HG03342 (cell line): Measurements from ENCODE around the gene AKR1B1.

ENCODE experiments used
- ATAC-seq: cut with Tn5 transposase; IDR thresholded peaks from one replicate; pipeline ENCODE4 v1.9.1; 2021; ENCODE audit warnings: mild to moderate bottlenecking, moderate library complexity; ENCODE audit not compliant: unreplicated experiment

AKR1B1 gene

DNA sequence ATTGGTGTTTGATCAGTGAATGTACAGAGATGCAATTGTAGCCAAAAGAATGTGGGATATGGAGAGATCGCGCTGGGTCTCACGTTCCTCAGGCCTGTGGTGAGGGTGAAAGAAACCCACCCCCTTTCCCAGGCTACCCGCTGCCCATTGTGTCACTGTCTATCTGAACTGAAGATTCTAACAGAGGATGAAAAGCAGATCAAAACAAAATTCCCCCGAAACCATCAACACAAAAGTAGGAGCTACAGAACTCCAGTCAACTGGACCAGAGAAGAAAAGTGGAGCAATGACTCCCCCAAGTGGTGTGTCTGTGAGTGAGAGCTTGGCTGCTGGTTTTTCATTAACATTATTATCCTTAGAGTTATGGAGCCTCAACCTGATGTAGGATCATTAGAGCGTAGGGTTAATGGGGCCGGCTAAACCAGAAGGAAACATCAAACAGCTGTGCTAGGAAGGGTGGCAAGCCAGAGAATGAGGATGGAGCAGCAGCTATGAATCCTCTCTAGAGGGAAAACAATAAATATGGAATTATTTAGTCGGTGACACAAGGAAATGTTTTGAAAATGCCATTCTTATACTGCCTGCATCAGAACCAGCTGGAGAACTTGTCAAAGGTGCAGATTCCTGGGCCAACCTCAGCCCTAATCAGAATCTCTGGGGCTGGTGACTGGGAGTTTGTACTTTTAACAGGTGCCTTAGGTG, 38.3 kb downstream of the AKR1B1 start:
- no peak for ATAC-seq

DNA sequence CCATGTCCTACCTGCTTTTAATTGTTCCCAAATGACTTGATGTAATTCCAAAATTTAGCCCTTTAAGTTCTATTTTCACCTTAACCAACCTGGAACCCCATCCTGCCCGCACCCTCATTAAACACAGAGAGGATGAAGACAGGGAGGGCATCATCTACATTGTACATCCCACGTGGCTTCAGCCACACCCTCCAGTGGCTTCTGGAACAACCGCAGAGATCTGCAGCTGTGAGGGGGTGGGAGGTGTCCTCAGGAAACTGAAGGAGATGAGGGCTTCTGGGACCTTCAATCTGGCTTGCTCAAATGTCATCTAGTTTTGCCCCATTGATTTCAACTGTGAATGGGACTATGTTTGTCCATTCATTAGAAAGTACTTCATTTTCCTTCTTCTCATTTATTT, 39.0 kb downstream of the AKR1B1 start:
- ATAC-seq = no peak

DNA sequence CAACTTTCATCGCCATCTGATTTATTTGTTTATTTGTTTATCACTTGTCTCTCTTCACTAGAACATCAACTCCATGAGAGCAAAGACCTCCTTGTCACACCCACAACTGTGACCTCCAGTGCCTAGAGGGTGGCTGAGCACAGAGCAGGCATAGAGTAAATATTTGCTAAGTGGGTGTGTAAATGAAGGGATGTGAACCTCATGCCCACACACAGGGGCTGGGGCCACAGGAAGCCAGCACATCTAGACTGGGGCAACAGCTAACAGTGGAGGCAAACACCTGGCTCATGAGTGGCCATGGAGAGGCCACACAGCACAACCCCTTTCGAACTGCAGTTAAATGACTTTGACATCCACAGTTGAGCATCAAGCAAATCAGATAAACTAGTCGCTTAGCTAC, 39.8 kb downstream of the AKR1B1 start:
- no peak for ATAC-seq

DNA sequence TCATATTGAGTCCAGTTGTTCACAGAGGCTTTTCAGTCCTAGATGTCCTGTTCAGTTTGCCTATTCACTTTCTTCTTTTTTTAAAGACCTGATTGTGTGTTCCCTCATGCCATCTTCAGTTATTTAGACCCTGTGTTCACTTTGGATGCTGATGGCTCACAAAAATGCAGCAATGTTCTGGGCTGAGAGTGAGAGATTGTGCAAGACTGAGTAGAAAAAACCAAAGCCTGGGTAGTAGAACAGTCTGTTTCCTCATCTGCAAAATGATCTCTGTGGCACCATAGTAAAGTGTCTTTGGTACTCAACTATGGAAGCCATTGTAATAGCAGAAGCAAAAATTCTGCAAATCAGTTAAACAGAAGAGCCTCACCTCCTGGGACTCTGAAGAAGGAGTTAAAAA, 43.2 kb downstream of the AKR1B1 start:
- ATAC-seq = no peak

DNA sequence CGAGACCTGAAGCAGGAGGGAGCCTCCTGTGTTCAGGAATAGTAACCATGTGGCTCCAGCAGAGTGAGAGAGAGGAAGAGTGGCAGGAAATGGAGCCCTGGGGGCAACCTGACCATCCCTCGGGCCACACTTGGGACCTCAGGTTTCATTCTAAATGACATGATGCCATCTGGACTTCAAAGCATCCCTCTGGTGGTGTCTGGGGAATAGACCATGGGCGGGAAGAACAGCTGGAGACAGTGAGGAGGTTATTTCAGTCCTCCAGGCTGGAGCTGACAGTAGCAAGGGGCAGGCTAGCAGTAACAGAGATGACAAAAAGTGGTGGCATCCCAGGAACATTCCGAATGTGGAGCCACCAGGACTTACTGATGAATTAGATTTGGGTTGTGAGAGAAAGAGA, 44.8 kb downstream of the AKR1B1 start:
- ATAC-seq = no peak

DNA sequence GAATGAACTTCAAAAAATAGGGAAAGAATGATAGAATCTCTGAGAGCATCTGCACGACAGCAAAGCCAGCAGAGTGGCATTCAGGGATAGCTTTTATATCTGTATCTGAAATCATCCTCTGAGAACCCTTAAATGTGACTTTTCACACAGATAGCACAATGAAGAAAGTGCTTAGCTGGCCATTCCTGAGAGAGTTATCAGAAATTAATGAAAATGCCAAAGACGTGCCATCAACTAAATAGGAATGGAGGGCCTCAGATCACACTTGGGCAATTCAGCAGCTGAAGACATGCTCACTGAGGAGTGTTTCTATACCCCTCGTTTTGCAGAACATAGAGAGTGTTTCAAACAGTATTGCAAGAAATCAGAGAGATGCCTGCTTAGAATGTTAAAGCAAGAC, 51.6 kb downstream of the AKR1B1 start:
- no peak for ATAC-seq

DNA sequence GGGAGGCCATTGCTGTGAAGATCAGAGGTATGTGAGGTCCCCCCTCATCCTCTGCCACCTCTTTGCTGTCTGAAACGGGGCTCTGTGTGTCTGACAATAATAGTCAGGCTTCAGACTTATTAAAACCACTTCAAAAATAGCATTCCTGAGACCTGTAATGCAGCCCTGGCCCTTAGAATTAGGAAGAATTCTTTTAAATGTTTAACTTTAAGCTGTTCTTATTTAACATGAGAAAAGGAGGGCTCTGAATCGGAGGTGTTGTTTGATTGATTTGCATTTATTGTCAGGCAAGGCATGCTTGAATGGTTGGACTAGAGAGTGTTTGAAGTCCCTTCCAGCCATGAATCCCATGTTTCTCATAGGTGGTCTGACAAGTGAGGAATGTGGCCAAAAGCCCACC, 52.5 kb downstream of the AKR1B1 start:
- ATAC-seq = no peak

DNA sequence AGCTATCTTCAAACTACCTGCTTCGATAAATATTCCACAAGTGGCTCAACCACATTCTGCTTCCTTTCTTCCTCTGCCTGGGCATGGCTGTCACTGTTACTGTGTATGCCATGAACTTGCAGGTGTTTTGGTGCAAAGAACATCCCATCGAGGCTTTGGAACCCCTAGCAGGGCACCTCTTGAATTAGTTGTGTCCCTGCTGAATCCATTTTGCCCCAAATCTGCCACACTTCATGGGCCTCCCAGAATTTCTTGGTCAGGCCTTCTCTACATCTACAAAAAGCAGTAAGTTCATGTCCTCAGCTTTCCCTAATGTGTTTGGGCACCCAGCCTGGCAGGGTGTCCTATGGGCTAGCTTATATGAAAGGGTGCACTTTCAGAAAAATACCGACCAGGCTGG, 53.6 kb downstream of the AKR1B1 start:
- no peak for ATAC-seq

DNA sequence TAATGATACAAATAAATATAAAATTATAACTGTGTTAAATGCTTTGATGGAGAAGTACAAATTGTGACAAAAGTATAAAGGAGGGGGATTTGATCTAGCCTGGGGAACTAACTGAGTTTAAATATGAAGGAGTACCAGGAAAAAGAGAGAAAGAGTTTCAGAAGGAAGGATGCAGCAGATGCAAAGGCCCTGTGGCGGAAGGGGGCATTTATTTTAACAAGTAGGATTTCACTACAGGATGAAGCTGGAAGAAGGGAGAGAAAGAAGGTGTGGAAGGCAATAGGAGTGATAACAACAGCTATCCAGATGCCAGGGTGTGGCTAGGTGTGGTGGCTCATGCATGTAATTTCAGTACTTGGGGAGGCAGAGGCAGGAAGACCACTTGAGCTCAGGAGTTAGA, 55.8 kb downstream of the AKR1B1 start:
- ATAC-seq = no peak

DNA sequence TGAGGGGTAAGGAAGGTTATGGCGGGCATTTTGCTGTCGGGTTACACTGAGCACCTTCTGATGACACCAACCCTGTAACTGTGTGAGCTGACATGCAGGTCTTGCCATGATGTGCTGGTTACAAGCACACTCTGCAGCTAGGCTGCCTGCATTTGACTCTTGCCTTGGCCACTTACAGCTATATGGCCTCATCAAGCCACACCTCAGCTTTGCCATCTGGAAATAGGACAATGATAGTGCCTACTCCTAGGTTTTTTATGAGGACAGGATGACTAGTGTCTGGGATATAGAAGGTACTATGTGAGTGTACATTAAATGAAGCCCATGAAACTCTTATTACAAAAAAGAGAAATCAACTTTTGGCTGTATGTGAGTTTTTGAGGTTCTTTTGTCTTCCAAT, 58.0 kb downstream of the AKR1B1 start:
- no peak for ATAC-seq

DNA sequence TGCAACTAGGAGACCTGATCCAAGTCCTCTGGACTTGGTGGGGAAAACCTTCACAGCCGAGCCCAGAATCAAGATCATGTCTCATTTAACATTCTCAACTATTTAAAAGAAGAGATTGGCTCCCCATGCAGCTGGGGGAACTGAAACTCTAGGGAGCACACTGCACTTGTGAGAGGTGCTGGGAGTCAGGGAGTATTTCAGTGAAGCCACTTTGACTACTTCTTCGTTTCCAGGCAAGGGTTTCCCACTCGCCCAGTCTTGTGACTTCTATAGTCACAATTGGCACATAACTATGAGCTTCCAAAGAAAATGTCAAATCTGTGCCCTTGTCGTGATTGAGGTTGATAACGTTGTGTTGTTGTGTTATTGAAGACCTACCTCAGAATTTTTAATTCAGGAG, 62.9 kb downstream of the AKR1B1 start:
- ATAC-seq = no peak

DNA sequence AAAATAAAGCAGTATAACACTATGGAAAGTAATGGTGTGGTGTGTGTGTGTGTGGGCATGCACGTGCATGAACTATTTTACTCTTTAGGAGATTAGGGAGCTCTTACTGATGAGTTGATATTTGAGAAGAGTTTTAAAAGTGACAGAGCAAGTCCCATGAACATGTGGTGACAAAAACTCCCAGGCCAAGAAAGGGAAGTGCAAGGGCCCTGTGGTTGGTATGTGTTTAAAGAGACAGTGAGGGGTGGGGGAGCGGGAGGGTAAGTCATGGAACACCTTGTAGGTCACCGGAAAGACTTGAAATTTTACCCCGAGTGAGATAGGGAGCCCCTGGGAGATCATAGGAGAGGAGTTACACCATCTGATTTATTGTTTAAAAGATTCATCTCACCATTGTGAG, 63.3 kb downstream of the AKR1B1 start:
- ATAC-seq = no peak

DNA sequence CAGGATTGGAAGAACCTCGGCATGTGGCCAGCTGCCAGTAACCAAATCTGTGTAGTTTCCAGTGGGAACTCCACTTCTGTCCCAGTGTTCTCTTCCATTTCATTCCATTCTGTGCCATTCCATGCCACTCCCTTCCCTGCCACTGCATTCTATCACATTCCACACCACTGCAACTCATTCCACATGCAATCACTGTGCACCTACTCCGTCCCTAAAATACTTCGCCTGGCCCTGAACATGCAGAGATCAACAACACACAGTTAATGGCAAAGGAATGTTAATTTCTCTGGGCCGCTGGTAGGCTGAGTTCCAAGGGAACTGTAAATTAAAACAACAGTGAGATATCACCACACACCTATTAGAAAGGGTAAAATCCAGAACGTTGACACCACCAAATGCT, 64.8 kb downstream of the AKR1B1 start:
- no peak for ATAC-seq
